OCI-LY1 (cell line): ENCODE results near the gene FBXO41.

Experiments used
- CTCF ChIP-seq: fragments of 200-600 bp; sonication (generic), shearing (Covaris generic); IDR thresholded peaks from 2 replicates; pipeline ENCODE4 v1.5.1; 2017; ENCODE audit warnings: mild to moderate bottlenecking, antibody characterized with exemption, low read length, moderate library complexity, mixed read lengths
- EZH2 ChIP-seq: fragments of 200-600 bp; sonication (generic), shearing (Covaris generic); IDR thresholded peaks from 2 replicates; pipeline ENCODE4 v1.8.0; 2017; ENCODE audit warnings: borderline replicate concordance, mixed run types, mild to moderate bottlenecking, antibody characterized with exemption, low read length, moderate library complexity, mixed read lengths

GRCh38 chr2:73279852-73280251, 4.4 kb downstream of the FBXO41 start:
- TF ChIP-seq CTCF (no peak), EZH2 (no peak)
